ENCODE measurements around the gene MIEF1. TPM values are rescaled to one million over a fixed set of nuclear protein-coding genes. Genes with fewer than 3 reads are reported as not detected.

MIEF1 gene
- polyA plus RNA-seq, 1 of the 3 experiments (the other 2 are of a cell fraction), result 7.5 TPM

- no peak for TF ChIP-seq USF1 (IDR thresholded peaks at IDR 0.05; ENCODE audit: borderline replicate concordance, low read depth)
Observed at GRCh38 chr22:39458444-39459083, 43.5 kb upstream of the MIEF1 start (continued).

DNA sequence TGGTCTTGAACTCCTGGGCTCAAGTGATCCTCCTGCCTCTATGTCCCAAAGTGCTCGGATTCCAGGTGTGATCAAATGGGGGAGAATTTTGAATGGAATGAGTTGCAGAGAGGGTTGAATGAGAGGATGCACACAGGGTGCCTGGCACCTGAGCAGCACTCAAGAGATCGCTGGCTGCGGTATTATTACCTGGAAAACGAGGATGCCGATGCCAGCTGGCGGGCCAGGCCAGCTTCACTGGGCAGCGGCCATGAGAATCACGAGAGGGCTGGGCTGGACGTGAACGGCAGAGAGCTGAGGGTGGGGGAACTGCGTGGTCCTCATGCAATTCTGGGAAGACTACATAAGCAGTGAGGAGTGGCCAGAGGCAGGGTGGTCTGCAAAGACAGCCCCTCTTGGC lies 42.4 kb upstream of the MIEF1 start:
- Histone ChIP-seq H3K27ac (ENCODE audit: low read depth in 2 of 2, low read length in 1 of 2) (no peak overlapping the region), H3K9me2 (no peaks in the 10 kb centered on the region), H3F3A (replicated peaks; ENCODE audit: insufficient read depth) (no peaks in the 10 kb centered on the region), H3K9me3 (no peaks in the 10 kb centered on the region), H2AFZ (ENCODE audit: low read depth) (no peak overlapping the region), H3K36me3 (replicated peaks in 1 of 2; ENCODE audit: control insufficient read depth in 1 of 2, insufficient read depth in 2 of 2, low read length in 1 of 2) (no peaks in the 10 kb centered on the region), H3K79me2 (ENCODE audit: insufficient read depth) (no peaks in the 10 kb centered on the region), H3K4me2 (no peak overlapping the region), H3K9ac (no peak overlapping the region), H3K4me1 (ENCODE audit: control insufficient read depth in 1 of 2, insufficient read depth in 2 of 2, low read depth in 1 of 2, low read length in 1 of 2) (peaks cover 0 to 22% of the 10 kb centered on the region in 2 experiments; a peak in 1 of 4 replicates), H3K27me3 (ENCODE audit: insufficient read depth) (no peaks in the 10 kb centered on the region; the same call in 1 of the 2 replicates), H3K4me3 (ENCODE audit: low read depth in 2 of 2, low read length in 1 of 2) (no peak overlapping the region), H4K20me1 (ENCODE audit: insufficient read depth) (no peaks in the 10 kb centered on the region)
- ChIA-PET POLR2A (no interaction called here), CTCF (no interaction called here)
- TF ChIP-seq, protein P1, sequence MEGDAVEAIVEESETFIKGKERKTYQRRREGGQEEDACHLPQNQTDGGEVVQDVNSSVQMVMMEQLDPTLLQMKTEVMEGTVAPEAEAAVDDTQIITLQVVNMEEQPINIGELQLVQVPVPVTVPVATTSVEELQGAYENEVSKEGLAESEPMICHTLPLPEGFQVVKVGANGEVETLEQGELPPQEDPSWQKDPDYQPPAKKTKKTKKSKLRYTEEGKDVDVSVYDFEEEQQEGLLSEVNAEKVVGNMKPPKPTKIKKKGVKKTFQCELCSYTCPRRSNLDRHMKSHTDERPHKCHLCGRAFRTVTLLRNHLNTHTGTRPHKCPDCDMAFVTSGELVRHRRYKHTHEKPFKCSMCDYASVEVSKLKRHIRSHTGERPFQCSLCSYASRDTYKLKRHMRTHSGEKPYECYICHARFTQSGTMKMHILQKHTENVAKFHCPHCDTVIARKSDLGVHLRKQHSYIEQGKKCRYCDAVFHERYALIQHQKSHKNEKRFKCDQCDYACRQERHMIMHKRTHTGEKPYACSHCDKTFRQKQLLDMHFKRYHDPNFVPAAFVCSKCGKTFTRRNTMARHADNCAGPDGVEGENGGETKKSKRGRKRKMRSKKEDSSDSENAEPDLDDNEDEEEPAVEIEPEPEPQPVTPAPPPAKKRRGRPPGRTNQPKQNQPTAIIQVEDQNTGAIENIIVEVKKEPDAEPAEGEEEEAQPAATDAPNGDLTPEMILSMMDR (IDR thresholded peaks at IDR 0.05), result no peak
- no peak for TF ChIP-seq MXI1 (IDR thresholded peaks at IDR 0.05; ENCODE audit: low read depth, low read length)
- TF ChIP-seq USF1 (IDR thresholded peaks at IDR 0.05; ENCODE audit: borderline replicate concordance, low read depth), result no peak
- no peak for TF ChIP-seq SIN3A (IDR thresholded peaks at IDR 0.05; ENCODE audit: borderline replicate concordance, low read depth, low read length)
- TF ChIP-seq MEF2A (IDR thresholded peaks at IDR 0.05; ENCODE audit: borderline replicate concordance, low read depth), result no peak
- TF ChIP-seq, protein P2, sequence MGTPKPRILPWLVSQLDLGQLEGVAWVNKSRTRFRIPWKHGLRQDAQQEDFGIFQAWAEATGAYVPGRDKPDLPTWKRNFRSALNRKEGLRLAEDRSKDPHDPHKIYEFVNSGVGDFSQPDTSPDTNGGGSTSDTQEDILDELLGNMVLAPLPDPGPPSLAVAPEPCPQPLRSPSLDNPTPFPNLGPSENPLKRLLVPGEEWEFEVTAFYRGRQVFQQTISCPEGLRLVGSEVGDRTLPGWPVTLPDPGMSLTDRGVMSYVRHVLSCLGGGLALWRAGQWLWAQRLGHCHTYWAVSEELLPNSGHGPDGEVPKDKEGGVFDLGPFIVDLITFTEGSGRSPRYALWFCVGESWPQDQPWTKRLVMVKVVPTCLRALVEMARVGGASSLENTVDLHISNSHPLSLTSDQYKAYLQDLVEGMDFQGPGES (IDR thresholded peaks at IDR 0.05; ENCODE audit: low read depth, low read length), result no peak
- DNase-seq, result no peak
- no CpG with 5 or more reads among the region's 11 CpGs for WGBS (ENCODE audit: low lambda C conversion rate)
